IPS-18c (cell line): ENCODE measurements around the gene SPAM1.
"Not testable (repeated sequence)": the region's sequence is repeated elsewhere in the genome, so short reads cannot be mapped to it uniquely, and the experiment has no call there.

Source experiments
- H3K4me3 ChIP-seq: 2 replicates; pipeline ENCODE4 v1.7.0; 2013; ENCODE audit warnings: low read depth, mild to moderate bottlenecking, low read length, moderate library complexity; ENCODE audit not compliant: insufficient read depth
- H3K9me3 ChIP-seq: one replicate; pipeline ENCODE4 v1.6.1; 2013; ENCODE audit warnings: mild to moderate bottlenecking, low read length, moderate library complexity; ENCODE audit not compliant: control insufficient read depth, insufficient read depth

Gene SPAM1

DNA sequence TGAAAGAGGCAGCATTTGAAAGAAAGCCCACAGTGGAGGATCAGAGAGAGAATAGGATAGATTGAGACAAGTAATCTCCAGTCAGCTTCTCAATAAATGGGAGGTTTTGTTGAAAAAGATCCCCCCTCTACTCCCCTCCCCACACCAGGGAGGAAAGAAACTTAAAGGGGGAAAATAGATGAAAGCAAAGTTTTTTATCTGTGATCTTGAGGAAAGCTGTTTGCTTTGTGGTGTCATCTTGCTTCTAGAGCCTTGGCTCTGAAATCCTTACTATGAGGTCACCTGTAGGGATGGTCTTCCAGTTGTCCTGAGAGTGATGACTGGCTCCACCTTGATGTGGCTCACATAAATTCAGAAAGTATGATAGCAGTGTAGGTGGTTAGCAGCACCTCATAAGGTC is at the start of gene SPAM1:
Gene SPAM1, plus strand, starts transcription at position 301 of the 400 bp plus-strand sequence. CDS start 28,330 bp downstream, outside the sequence.
- Histone ChIP-seq H3K9me3 (no peaks in the 10 kb centered on the region), H3K4me3 (no peak within 1 kb of the TSS)

- H3K9me3 ChIP-seq, result no peaks in the 10 kb centered on the region
- no peak overlapping the region for H3K4me3 ChIP-seq
Observed at GRCh38 chr7:123876557-123877256, 48.3 kb upstream of the SPAM1 start.

- no peak overlapping the region for H3K4me3 ChIP-seq
- no peaks in the 10 kb centered on the region for H3K9me3 ChIP-seq
Observed at GRCh38 chr7:123879628-123880027, 45.4 kb upstream of the SPAM1 start.

DNA sequence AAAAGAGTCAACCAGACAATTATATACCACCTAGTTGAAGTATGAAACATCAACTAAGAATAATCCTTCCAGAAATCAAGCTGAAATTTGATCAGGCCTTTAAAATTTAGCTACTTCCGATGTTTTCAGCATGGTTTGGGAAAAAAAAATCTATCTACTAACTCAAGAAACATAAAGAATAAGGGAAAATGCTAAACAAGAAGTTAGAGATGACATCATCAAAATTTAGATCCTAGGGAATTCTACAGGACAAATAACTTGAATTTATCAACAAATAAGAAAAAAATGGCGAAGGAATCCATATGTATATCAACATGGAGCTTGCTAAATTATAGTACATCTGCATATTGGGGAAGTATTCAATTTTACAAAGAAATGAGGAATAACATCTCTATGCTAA is 43.7 kb upstream of the SPAM1 start:
- Histone ChIP-seq H3K9me3 (no peaks in the 10 kb centered on the region), H3K4me3 (no peak overlapping the region)

- Histone ChIP-seq H3K9me3 (no peaks in the 10 kb centered on the region), H3K4me3 (no peak overlapping the region)
Observed at GRCh38 chr7:123883154-123883553, 41.9 kb upstream of the SPAM1 start.

- Histone ChIP-seq H3K9me3 (no peaks in the 10 kb centered on the region), H3K4me3 (no peak overlapping the region)
Observed at GRCh38 chr7:123888192-123888591, 36.8 kb upstream of the SPAM1 start.

DNA sequence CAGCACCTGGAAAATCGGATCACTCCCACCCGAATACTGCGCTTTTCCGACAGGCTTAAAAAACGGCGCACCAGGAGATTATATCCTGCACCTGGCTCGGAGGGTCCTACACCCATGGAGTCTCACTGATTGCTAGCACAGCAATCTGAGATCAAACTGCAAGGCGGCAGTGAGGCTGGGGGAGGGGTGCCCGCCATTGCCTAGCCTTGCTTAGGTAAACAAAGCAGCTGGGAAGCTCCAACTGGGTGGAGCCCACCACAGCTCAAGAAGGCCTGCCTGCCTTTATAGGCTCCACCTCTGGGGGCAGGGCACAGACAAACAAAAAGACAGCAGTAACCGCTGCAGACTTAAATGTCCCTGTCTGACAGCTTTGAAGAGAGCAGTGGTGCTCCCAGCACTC is 30.3 kb upstream of the SPAM1 start:
- H3K9me3 ChIP-seq, H3K4me3 ChIP-seq: not testable (repeated sequence)

DNA sequence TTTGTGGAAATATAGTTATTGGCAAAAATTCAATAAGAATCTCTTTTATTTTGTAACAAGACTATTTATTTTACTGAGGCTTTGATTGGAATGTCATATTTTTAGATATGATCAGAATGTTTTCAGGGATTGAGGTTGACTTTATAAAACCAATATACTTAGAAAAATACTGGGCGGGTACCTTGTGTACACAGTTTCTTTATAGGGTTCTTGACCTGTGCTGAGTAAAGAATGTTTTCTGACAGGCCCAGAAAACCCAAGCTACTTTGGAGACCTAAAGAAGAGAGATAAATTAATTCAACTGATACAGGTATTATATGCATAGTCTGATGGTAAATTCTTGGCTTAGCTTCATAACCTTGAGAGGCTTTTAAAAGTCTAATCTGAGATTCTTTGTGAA is 23.9 kb upstream of the SPAM1 start:
- H3K4me3 ChIP-seq, result no peak overlapping the region

GRCh38 chr7:123905714-123906113 is 19.3 kb upstream of the SPAM1 start:
- Histone ChIP-seq H3K9me3 (peaks cover 11% of the 10 kb centered on the region), H3K4me3 (0 out of 2 replicates have a peak overlapping the region, but pooled peaks have one; percentile 9)

More for the DNA sequence above, 23.9 kb upstream of the SPAM1 start:
- H3K9me3 ChIP-seq, result peaks cover 11% of the 10 kb centered on the region

DNA sequence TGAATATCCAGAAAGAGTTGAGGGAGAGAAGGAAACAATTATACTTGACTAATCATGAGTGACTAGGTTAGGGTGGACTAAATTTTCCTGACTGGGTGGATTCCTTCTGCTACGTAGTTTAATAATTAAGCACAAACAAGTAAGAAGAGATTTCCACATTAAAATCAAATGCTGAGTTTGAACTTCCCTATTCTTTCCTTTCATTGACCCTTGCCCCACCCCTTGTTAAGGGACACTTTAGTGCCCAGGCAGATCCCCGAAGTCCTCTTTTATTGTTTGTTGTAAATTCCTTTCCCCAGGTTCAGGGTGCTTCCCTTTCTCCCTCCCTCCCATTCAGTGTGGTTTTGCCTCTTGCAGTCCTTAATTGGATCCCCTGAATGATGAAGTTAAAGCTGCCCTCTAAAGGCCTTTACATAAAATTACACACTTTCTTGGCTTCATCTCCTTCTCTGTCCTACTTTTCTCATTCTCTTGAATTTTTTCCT is 8.8 kb upstream of the SPAM1 start:
- H3K9me3 ChIP-seq, result no peaks in the 10 kb centered on the region
- H3K4me3 ChIP-seq, result no peak overlapping the region

- H3K9me3 ChIP-seq, result no peaks in the 10 kb centered on the region
- H3K4me3 ChIP-seq, result no peak overlapping the region
Observed at GRCh38 chr7:123917878-123918277, 7.2 kb upstream of the SPAM1 start.

GRCh38 chr7:123918309-123918708 is 6.7 kb upstream of the SPAM1 start:
- no peaks in the 10 kb centered on the region for H3K9me3 ChIP-seq
- H3K4me3 ChIP-seq, result no peak overlapping the region

- no peak overlapping the region for H3K4me3 ChIP-seq
- no peaks in the 10 kb centered on the region for H3K9me3 ChIP-seq
Observed at GRCh38 chr7:123923599-123923998, 1.4 kb upstream of the SPAM1 start.

GRCh38 chr7:123929107-123929506 is 4.1 kb downstream of the SPAM1 start:
- Histone ChIP-seq H3K9me3 (no peaks in the 10 kb centered on the region), H3K4me3 (no peak overlapping the region)

- no peaks in the 10 kb centered on the region for H3K9me3 ChIP-seq
Observed at GRCh38 chr7:123929655-123930054, 4.6 kb downstream of the SPAM1 start.

GRCh38 chr7:123935436-123936381 is 10.7 kb downstream of the SPAM1 start:
- no peak overlapping the region for H3K4me3 ChIP-seq
- H3K9me3 ChIP-seq, result no peaks in the 10 kb centered on the region

More at GRCh38 chr7:123929655-123930054, 4.6 kb downstream of the SPAM1 start:
- no peak overlapping the region for H3K4me3 ChIP-seq

DNA sequence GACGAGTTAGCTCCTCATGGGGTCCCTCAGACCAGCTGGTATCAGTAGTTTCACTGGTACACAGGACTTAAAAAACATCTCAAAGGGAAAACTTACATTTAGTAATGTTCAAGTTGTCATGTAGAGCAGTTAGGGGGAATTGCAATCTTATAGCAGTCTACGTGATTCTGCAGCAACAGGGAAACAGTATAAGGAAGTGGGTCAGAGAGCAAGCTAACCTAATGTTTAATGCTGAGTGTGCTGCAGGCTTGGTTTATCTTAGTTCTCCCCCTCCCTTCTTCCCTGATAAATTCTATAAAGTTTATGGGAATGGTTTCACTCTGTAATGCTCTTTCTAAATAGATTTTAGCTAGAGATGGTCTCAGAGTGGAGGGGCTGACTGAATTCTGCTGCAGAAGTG is 11.3 kb downstream of the SPAM1 start:
- no peak overlapping the region for H3K4me3 ChIP-seq
- no peaks in the 10 kb centered on the region for H3K9me3 ChIP-seq

DNA sequence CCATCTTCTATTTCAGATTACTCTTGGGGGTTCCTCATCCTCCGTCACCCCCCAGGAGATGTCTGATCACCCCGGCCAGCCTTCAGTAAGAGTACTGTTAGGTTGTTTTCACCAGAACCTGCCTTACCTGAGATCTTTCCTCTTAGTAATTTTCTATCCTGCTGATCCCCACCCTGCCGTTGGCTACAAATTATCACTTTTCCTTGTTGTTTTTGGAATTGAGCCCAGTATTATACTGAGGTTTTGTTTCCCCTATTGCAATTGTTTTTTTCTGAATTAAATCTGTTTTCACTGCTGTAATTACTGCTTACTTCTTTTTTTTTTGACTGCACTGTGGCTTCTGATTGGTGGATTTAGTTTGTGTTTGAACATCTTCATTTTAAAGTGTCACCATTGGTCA is 14.7 kb downstream of the SPAM1 start:
- H3K9me3 ChIP-seq, result no peaks in the 10 kb centered on the region
- H3K4me3 ChIP-seq, result no peak overlapping the region
